T-helper 1 cell treated with Interleukin-12 subunit alpha and Interleukin-12 subunit beta and Interleukin-4 antibody, amounts not matched to agents 30 ng/mL and 1 ng/mL, for 36 hours (primary cell): ENCODE results near the gene TTC39C. TPM values are rescaled to one million over a fixed set of nuclear protein-coding genes. Genes with fewer than 3 reads are reported as not detected.

Source experiments
- intact Hi-C: fragments of 100-400 bp; cut with micrococcal nuclease; formaldehyde crosslinking; loops from one replicate; pipeline ENCODE4 v1.15.1; 2024
- total RNA-seq: library from RNA; stranded (reverse); gene quantifications from 2 replicates; pipeline ENCODE4 v1.2.3, GENCODE V29; 2022

Gene TTC39C
- total RNA-seq, 1 donor from 2014 or later, result 63.0 TPM

DNA sequence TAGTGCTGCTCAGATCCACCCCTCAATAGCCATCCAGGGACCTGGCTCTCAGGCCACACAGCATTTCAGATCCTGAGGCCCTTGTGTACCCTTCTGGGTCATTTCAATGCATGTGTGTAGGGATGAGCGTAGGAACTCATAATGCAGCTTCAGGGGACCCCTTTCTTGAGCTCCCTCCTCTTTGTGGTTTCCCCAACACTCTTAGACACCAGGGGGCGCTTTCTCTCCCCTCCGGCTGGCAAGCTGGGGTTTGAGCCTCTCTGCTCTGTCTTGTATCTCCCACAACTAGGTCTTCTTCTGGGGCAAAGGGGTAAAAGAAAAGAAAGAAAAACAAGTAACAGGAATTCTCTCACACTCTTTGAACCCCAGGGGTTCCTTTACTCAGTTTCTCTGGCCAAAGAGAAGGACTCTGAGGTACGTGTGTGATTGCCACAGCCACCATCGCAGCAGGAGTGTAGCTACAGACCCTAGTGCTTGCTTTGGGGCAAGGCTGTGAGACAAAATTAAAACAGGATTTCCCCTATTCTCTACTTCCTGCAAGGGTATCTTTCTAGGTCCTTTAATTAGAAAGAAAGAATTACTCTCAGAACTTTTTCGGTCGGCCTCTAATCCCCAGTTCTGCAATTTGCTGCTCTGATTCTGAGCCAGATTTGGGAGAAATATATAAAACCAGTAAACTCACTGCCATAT is 162.3 kb downstream of the TTC39C start:
- intact Hi-C loops, result loop anchor here (1.0 kb wide), 1 partner anchor 312 kb away; no protein-coding TSS in a partner anchor

DNA sequence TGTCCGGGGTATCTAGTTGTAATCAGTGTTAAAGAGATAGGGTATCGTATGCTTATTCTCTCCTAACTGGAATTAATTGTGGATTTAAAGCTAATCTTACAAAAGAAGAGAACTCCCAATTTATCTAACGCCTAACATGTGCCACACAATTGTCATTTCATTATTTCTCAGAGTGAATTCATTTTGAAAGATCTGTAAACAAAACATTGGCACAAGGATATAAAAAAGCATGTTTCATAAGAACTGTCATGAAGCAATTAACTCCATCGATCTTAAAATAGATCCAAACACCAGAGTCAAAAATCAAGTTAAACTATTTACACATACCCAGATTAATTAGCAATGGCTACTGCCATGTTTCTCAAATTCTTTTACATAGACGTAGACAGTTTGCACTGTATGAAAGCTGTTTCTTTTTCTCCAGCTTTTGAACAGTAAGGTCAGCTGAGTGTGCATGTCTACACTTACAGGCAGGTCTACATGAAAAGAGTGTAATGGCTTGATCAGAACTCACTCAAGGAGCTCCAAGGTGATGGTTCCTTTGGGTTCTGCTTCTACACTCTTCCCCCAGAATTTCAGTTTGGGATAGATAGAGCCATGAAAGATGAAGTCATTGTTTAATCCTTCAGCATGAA is 163.1 kb downstream of the TTC39C start:
- intact Hi-C loops, result no loop called here

DNA sequence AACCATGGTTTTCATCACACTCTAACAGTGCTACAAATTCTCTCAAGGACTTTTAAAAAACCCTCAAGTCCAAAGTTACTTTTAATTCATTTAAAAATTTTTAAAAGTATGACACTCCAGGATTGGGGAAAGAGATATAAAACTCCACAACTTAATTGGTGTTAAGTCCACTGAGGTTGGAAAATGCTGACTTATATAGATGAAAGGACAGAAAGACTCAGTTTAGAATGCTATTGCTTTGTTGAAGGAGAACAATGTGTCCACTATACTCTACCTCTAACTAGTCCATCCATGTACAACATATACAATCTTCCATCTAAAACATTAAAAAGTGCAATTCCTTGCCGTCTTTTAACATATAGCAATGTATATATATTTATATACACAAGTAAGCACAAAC is 165.5 kb downstream of the TTC39C start:
- intact Hi-C loops, result no loop called here

DNA sequence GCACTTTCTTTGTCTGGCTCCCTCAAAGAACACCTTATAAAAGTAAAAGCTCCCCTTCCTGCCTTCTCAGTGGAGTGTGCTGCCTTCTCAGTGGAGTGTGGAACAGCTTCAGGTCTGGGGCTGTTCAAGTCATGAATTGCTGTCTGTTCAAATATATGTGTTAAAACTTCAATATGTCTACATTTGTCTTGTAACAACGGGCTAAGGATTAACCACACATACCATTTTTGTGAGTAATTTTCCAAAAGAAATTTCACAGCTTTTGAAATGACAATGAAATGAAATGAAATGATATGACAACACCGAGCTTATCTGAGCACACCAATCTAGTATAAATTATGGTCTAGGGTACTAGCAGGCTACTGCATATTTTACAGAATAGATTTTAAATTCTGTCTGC is 167.3 kb downstream of the TTC39C start:
- intact Hi-C loops, result no loop called here

Other genes starting within 250 kb of the TTC39C start
- 0.74 and 1.2 TPM in 2 replicates for gene CABYR, start 124.3 kb downstream of the TTC39C start, total RNA-seq